HL-60 (cell line): ENCODE results near the gene NHEJ1.

ENCODE experiments used
- POLR2AphosphoS5 ChIP-seq: IDR thresholded peaks from 2 replicates; pipeline ENCODE4 v1.6.1; 2012; ENCODE audit warnings: low read depth
- TF ChIP-seq, protein P1 (sequence below): IDR thresholded peaks from one replicate; pipeline ENCODE4 v1.5.1; 2011; ENCODE audit warnings: low read length, control low read depth, inconsistent platforms; ENCODE audit not compliant: insufficient read depth
- TF ChIP-seq, protein P2 (sequence below): IDR thresholded peaks from 2 replicates; pipeline ENCODE4 v1.6.1; 2012; ENCODE audit warnings: low read depth; ENCODE audit not compliant: insufficient replicate concordance

DNA sequence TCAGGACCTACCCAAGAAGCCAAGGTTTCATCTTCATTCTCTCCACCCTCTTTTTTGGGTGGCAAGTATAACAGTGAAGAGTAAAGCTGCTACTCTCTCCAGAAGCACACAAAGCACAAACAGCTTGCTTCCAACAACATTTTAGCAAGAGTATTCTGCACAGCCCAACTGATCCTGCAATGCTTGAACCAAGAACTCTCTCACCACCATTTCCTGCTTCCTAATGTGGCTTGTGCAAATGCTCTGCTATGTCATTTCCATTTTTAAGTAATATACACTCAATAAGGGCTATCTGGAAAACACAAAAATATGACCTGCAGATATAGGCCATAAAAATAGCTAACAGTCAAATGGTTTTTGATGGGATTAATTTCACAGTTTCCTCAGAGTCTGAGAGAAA lies 75.8 kb downstream of the NHEJ1 start:
- TF ChIP-seq, protein P1, sequence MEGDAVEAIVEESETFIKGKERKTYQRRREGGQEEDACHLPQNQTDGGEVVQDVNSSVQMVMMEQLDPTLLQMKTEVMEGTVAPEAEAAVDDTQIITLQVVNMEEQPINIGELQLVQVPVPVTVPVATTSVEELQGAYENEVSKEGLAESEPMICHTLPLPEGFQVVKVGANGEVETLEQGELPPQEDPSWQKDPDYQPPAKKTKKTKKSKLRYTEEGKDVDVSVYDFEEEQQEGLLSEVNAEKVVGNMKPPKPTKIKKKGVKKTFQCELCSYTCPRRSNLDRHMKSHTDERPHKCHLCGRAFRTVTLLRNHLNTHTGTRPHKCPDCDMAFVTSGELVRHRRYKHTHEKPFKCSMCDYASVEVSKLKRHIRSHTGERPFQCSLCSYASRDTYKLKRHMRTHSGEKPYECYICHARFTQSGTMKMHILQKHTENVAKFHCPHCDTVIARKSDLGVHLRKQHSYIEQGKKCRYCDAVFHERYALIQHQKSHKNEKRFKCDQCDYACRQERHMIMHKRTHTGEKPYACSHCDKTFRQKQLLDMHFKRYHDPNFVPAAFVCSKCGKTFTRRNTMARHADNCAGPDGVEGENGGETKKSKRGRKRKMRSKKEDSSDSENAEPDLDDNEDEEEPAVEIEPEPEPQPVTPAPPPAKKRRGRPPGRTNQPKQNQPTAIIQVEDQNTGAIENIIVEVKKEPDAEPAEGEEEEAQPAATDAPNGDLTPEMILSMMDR: no peak
- TF ChIP-seq POLR2AphosphoS5: no peak
- TF ChIP-seq, protein P2, sequence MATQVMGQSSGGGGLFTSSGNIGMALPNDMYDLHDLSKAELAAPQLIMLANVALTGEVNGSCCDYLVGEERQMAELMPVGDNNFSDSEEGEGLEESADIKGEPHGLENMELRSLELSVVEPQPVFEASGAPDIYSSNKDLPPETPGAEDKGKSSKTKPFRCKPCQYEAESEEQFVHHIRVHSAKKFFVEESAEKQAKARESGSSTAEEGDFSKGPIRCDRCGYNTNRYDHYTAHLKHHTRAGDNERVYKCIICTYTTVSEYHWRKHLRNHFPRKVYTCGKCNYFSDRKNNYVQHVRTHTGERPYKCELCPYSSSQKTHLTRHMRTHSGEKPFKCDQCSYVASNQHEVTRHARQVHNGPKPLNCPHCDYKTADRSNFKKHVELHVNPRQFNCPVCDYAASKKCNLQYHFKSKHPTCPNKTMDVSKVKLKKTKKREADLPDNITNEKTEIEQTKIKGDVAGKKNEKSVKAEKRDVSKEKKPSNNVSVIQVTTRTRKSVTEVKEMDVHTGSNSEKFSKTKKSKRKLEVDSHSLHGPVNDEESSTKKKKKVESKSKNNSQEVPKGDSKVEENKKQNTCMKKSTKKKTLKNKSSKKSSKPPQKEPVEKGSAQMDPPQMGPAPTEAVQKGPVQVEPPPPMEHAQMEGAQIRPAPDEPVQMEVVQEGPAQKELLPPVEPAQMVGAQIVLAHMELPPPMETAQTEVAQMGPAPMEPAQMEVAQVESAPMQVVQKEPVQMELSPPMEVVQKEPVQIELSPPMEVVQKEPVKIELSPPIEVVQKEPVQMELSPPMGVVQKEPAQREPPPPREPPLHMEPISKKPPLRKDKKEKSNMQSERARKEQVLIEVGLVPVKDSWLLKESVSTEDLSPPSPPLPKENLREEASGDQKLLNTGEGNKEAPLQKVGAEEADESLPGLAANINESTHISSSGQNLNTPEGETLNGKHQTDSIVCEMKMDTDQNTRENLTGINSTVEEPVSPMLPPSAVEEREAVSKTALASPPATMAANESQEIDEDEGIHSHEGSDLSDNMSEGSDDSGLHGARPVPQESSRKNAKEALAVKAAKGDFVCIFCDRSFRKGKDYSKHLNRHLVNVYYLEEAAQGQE: no peak
